Calu3 (cell line): ENCODE results near the gene FOXN4. TPM values are rescaled to one million over a fixed set of nuclear protein-coding genes. Genes with fewer than 3 reads are reported as not detected.

Experiments
- BruUV-seq: library from RNA; stranded (reverse); fragments of 400-500 nt; replicated peaks from 2 replicates; lab custom pipeline; 2021; lab: Mats Ljungman, UMichigan
- CTCF ChIA-PET: fragments of 300-600 bp; sonication (Branson Sonifier 250); formaldehyde crosslinking; loops from one replicate; lab custom pipeline; 2022; ENCODE audit warnings: antibody characterized with exemption; lab: Charles Lee
- DNase-seq: peaks from one replicate; pipeline ENCODE4 v3.0.0; 2022
- H3K27ac Mint-ChIP-seq: one replicate; pipeline ENCODE4 v1.8.0; 2022; ENCODE audit warnings: mixed read lengths; ENCODE audit not compliant: unreplicated experiment
- H3K27me3 Mint-ChIP-seq: one replicate; pipeline ENCODE4 v1.8.0; 2022; ENCODE audit warnings: mixed read lengths; ENCODE audit not compliant: unreplicated experiment
- H3K36me3 Mint-ChIP-seq: one replicate; pipeline ENCODE4 v1.8.0; 2022; ENCODE audit warnings: mild to moderate bottlenecking, moderate library complexity, mixed read lengths; ENCODE audit not compliant: insufficient read depth, unreplicated experiment
- H3K4me1 Mint-ChIP-seq: one replicate; pipeline ENCODE4 v1.8.0; 2022; ENCODE audit warnings: mild to moderate bottlenecking, low read depth, mixed read lengths; ENCODE audit not compliant: unreplicated experiment
- H3K4me3 Mint-ChIP-seq: one replicate; pipeline ENCODE4 v1.8.0; 2022; ENCODE audit warnings: mild to moderate bottlenecking, low read depth, moderate library complexity, mixed read lengths; ENCODE audit not compliant: unreplicated experiment
- H3K9me3 Mint-ChIP-seq: one replicate; pipeline ENCODE4 v1.8.0; 2022; ENCODE audit warnings: low read depth, mixed read lengths; ENCODE audit not compliant: unreplicated experiment
- intact Hi-C: fragments of 100-400 bp; cut with micrococcal nuclease; formaldehyde crosslinking; loops from one replicate; pipeline ENCODE4 v1.10.0; 2022; ENCODE audit not compliant: unreplicated experiment
- total RNA-seq: library from RNA; stranded (reverse); gene quantifications from 2 replicates; pipeline ENCODE4 v1.2.3, GENCODE V29; 2022
- TF ChIP-seq, protein P1 (sequence below): fragments of 200-600 bp; IDR thresholded peaks from one replicate; pipeline ENCODE4 v1.8.0; 2022; ENCODE audit warnings: antibody characterized with exemption; ENCODE audit not compliant: unreplicated experiment

The FOXN4 gene
- total RNA-seq, 1 experiment from 2014 or later, result not detected

GRCh38 chr12:109250523-109250922, 58.6 kb downstream of the FOXN4 start:
- Mint-ChIP-seq H3K27me3 (no peaks in the 10 kb centered on the region), H3K36me3 (no peaks in the 10 kb centered on the region), H3K9me3 (peaks cover 2% of the 10 kb centered on the region), H3K4me3 (no peak overlapping the region), H3K27ac (no peak overlapping the region), H3K4me1 (peaks cover 20% of the 10 kb centered on the region)
- TF ChIP-seq, protein P1, sequence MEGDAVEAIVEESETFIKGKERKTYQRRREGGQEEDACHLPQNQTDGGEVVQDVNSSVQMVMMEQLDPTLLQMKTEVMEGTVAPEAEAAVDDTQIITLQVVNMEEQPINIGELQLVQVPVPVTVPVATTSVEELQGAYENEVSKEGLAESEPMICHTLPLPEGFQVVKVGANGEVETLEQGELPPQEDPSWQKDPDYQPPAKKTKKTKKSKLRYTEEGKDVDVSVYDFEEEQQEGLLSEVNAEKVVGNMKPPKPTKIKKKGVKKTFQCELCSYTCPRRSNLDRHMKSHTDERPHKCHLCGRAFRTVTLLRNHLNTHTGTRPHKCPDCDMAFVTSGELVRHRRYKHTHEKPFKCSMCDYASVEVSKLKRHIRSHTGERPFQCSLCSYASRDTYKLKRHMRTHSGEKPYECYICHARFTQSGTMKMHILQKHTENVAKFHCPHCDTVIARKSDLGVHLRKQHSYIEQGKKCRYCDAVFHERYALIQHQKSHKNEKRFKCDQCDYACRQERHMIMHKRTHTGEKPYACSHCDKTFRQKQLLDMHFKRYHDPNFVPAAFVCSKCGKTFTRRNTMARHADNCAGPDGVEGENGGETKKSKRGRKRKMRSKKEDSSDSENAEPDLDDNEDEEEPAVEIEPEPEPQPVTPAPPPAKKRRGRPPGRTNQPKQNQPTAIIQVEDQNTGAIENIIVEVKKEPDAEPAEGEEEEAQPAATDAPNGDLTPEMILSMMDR, result no peak
- CTCF ChIA-PET, result interaction anchor here (1.2 kb wide), 1 partner anchor 135 kb away, joined by 4 read pairs; no protein-coding TSS in a partner anchor
- no TSS peak for BruUV-seq
- intact Hi-C loops, result no loop called here
- no peak for DNase-seq

DNA sequence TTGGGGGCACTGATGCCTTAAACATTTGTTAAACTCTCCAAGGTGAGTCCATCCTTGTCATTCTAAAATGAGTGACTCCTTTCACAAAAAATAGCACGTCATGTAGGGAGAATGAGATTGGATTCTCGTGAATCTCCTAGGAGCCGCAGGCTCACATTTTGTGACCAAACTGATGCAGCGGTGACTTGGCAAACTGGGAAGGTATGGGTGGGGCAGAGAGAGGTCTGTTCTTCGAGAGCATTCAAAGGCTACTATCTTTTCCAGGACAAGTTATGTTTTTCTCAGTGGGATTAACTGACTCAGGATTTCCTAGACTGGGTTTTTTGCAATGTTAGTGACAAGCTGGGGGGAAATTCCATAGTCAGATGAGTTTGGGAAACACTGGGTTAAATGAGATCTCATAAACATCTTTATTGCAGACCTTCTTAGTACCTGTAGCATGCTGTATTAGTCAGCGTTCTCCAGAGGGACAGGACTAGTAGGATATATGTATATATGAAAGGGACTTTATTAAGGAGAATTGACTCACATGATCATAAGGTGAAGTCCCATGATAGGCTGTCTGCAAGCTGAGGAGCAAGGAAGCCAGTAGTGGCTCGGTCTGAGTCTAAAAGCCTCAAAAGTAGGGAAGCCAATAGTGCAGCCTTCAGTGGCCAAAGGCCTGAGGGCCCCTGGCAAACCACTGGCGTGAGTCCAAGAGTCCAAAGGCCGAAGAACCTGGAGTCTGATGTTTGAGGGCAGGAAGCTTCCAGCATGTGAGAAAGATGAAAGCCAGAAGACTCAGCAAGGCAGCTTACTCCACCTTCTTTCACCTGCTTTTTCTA, 61.0 kb downstream of the FOXN4 start:
- no peaks in the 10 kb centered on the region for H3K36me3 Mint-ChIP-seq
- no peak overlapping the region for H3K27ac Mint-ChIP-seq
- DNase-seq, result peak; percentile 65
- peaks cover 20% of the 10 kb centered on the region for H3K4me1 Mint-ChIP-seq
- no peak overlapping the region for H3K4me3 Mint-ChIP-seq
- CTCF ChIA-PET, result no interaction called here
- TF ChIP-seq, protein P1, result no peak
- BruUV-seq, result no TSS peak
- H3K9me3 Mint-ChIP-seq, result no peaks in the 10 kb centered on the region
- no peaks in the 10 kb centered on the region for H3K27me3 Mint-ChIP-seq
- intact Hi-C loops, result no loop called here

GRCh38 chr12:109246221-109246620, 62.9 kb downstream of the FOXN4 start:
- no peak for DNase-seq
- H3K36me3 Mint-ChIP-seq, result no peaks in the 10 kb centered on the region
- H3K9me3 Mint-ChIP-seq, result no peaks in the 10 kb centered on the region
- H3K4me3 Mint-ChIP-seq, result no peak overlapping the region
- TF ChIP-seq, protein P1, result no peak
- BruUV-seq, result no TSS peak
- no peaks in the 10 kb centered on the region for H3K27me3 Mint-ChIP-seq
- intact Hi-C loops, result no loop called here
- H3K27ac Mint-ChIP-seq, result no peak overlapping the region
- peaks cover 20% of the 10 kb centered on the region for H3K4me1 Mint-ChIP-seq
- CTCF ChIA-PET, result no interaction called here

DNA sequence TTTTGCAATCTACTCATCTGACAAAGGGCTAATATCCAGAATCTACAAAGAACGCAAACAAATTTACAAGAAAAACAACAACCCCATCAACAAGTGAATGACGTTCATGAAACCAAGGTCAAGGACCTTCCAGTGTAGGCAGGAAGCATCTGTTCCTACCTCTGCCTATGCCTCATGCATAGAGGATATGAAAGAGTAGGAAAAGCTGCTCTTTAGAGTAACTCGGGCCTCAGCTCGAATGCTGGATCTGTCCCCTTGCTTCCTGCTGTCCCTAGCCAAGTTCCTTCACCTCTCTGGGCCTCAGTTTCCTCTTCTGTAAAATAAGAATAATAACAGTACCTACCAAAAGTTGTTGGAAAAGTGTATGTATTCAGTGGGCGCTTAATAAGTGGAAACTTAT, 65.0 kb downstream of the FOXN4 start:
- H3K4me1 Mint-ChIP-seq, result peaks cover 17% of the 10 kb centered on the region
- DNase-seq, result no peak
- BruUV-seq, result no TSS peak
- H3K27me3 Mint-ChIP-seq, result no peaks in the 10 kb centered on the region
- no peaks in the 10 kb centered on the region for H3K9me3 Mint-ChIP-seq
- no peak overlapping the region for H3K4me3 Mint-ChIP-seq
- CTCF ChIA-PET, result no interaction called here
- intact Hi-C loops, result no loop called here
- H3K27ac Mint-ChIP-seq, result no peak overlapping the region
- TF ChIP-seq, protein P1, result no peak
- H3K36me3 Mint-ChIP-seq, result no peaks in the 10 kb centered on the region
